MCF 10A (cell line): ENCODE results near the gene PPP2R3A. TPM values are rescaled to one million over a fixed set of nuclear protein-coding genes. Genes with fewer than 3 reads are reported as not detected.

Experiments used
- BruUV-seq: library from RNA; stranded (reverse); fragments of 400-500 nt; replicated peaks from 2 replicates; lab custom pipeline; 2021; lab: Mats Ljungman, UMichigan
- CTCF ChIA-PET: fragments of 300-600 bp; sonication (Branson Sonifier 250); formaldehyde crosslinking; extraction: SDS; loops from one replicate; lab custom pipeline; 2021; ENCODE audit warnings: antibody characterized with exemption, inconsistent platforms; lab: Yijun Ruan, JAX
- POLR2A ChIA-PET: fragments of 300-600, 350-650 bp; sonication (Branson Sonifier 250); formaldehyde crosslinking; extraction: SDS; loops from one replicate; lab custom pipeline; 2020; ENCODE audit warnings: antibody characterized with exemption, inconsistent platforms; lab: Yijun Ruan, JAX
- DNase-seq: peaks from one replicate; pipeline ENCODE4 v3.0.0-alpha.2; 2018; ENCODE audit not compliant: unreplicated experiment
- H3K27ac Mint-ChIP-seq: one replicate; pipeline ENCODE4 v1.8.0; 2022; ENCODE audit warnings: mild to moderate bottlenecking, low read depth, mixed read lengths; ENCODE audit not compliant: unreplicated experiment
- H3K27me3 Mint-ChIP-seq: one replicate; pipeline ENCODE4 v1.8.0; 2022; ENCODE audit warnings: mixed read lengths; ENCODE audit not compliant: insufficient read depth, unreplicated experiment
- H3K36me3 Mint-ChIP-seq: one replicate; pipeline ENCODE4 v1.8.0; 2022; ENCODE audit warnings: mild to moderate bottlenecking, moderate library complexity, mixed read lengths; ENCODE audit not compliant: insufficient read depth, unreplicated experiment
- H3K4me1 Mint-ChIP-seq: one replicate; pipeline ENCODE4 v1.8.0; 2022; ENCODE audit warnings: mixed read lengths; ENCODE audit not compliant: insufficient read depth, unreplicated experiment
- H3K4me3 Mint-ChIP-seq: one replicate; pipeline ENCODE4 v1.8.0; 2022; ENCODE audit warnings: mild to moderate bottlenecking, moderate library complexity, mixed read lengths; ENCODE audit not compliant: unreplicated experiment
- H3K9me3 Mint-ChIP-seq: one replicate; pipeline ENCODE4 v1.8.0; 2022; ENCODE audit warnings: mixed read lengths; ENCODE audit not compliant: unreplicated experiment
- CTCF ChIP-seq: fragments of 200-600 bp; IDR thresholded peaks from one replicate; pipeline ENCODE4 v1.8.0; 2022; ENCODE audit warnings: antibody characterized with exemption, mild to moderate bottlenecking; ENCODE audit not compliant: unreplicated experiment
- intact Hi-C: fragments of 100-400 bp; cut with micrococcal nuclease; formaldehyde crosslinking; loops from 2 replicates; pipeline ENCODE4 v1.14.1; 2022
- total RNA-seq: library from RNA; stranded (reverse); gene quantifications from 2 replicates; pipeline ENCODE4 v1.2.3, GENCODE V29; 2022

PPP2R3A gene
- total RNA-seq, 1 experiment from 2014 or later: 7.5 TPM

DNA sequence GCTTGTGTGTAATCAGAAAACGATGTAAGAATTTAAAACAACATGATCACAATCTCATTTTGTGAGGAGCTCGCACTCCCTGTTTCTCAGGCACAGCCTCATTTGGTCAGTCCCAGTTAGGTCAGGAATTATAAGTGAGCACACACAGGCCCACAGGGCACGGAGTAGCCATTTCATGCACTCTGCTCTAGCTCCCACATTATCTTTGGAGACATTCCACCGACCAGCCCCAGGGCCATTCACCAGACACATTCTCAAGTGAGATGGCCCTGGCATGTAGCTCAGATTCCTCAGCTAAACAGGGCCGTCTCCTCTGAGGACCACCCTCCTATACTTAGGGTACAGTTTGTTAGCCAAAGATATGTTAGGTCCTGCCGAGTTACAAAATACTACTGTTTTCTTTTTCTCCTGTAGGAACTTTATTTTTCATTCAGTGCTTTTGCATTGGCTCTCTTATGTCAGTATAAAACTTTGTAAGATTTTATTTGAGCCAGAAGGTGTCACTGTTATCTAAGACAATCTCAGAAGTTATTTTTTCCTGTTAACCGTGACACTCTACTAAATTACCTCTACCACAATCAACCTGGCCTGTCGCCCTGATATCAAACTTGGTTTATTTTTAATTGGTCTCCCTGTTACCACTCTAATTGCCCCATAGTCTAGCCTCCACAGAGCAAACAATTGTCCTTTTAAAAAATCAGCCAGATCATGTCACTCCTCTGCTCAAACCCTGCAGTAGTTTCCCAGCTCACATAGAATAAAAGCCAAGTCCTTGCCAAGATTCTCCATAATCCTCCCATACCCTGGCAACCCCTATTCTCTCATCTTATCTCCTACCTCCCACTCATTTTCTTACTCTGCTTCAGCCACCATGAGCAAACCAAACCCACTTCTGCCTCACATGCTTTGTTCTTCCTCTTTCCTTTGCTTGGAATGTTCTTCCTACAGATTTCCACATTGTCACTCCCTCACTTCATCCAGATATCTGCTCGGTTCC, 105.7 kb downstream of the PPP2R3A start:
- POLR2A ChIA-PET: interaction anchor here (1.0 to 1.1 kb wide), 2 partner anchors 125 to 888 kb away, joined by 3 to 4 read pairs; partner anchors contain the start of gene MSL2

GRCh38 chr3:136074546-136075170, 109.1 kb downstream of the PPP2R3A start:
- Mint-ChIP-seq H3K36me3 (peaks cover 24% of the 10 kb centered on the region), H3K27me3 (no peaks in the 10 kb centered on the region), H3K9me3 (no peaks in the 10 kb centered on the region), H3K27ac (no peak overlapping the region), H3K4me3 (no peak overlapping the region), H3K4me1 (peaks cover 22% of the 10 kb centered on the region)
- BruUV-seq: no TSS peak
- no peak for TF ChIP-seq CTCF
- intact Hi-C loops: loop anchor here (1.0 to 10.0 kb wide), 9 partner anchors 122 to 1620 kb away; partner anchors contain the start of genes IL20RB, MSL2, PCCB and STAG1
- ChIA-PET POLR2A (interaction anchor here (1.5 to 1.6 kb wide), 2 partner anchors 290 to 677 kb away, joined by 3 to 8 read pairs; partner anchors contain the start of gene STAG1), CTCF (interaction anchor here (0.5 to 4.3 kb wide), 11 partner anchors 8 to 678 kb away, joined by 3 to 21 read pairs (median 3); partner anchors contain the start of gene STAG1)
- DNase-seq: no peak

More for the DNA sequence above, 105.7 kb downstream of the PPP2R3A start:
- TF ChIP-seq CTCF: peak; percentile 24
- TSS peak; percentile 61 for BruUV-seq
- peaks cover 13% of the 10 kb centered on the region for H3K36me3 Mint-ChIP-seq
- H3K27ac Mint-ChIP-seq: peak overlapping the region; percentile 87
- intact Hi-C loops: loop anchor here (10.0 kb wide), 2 partner anchors 884 to 1624 kb away; partner anchors contain the start of gene IL20RB
- CTCF ChIA-PET: interaction anchor here (0.5 to 4.4 kb wide), 30 partner anchors 8 to 1875 kb away, joined by 3 to 20 read pairs (median 3); partner anchors contain the start of gene STAG1
- H3K4me3 Mint-ChIP-seq: no peak overlapping the region
- peaks cover 22% of the 10 kb centered on the region for H3K4me1 Mint-ChIP-seq
- DNase-seq: peak; percentile 11
- no peaks in the 10 kb centered on the region for H3K27me3 Mint-ChIP-seq
- H3K9me3 Mint-ChIP-seq: no peaks in the 10 kb centered on the region

DNA sequence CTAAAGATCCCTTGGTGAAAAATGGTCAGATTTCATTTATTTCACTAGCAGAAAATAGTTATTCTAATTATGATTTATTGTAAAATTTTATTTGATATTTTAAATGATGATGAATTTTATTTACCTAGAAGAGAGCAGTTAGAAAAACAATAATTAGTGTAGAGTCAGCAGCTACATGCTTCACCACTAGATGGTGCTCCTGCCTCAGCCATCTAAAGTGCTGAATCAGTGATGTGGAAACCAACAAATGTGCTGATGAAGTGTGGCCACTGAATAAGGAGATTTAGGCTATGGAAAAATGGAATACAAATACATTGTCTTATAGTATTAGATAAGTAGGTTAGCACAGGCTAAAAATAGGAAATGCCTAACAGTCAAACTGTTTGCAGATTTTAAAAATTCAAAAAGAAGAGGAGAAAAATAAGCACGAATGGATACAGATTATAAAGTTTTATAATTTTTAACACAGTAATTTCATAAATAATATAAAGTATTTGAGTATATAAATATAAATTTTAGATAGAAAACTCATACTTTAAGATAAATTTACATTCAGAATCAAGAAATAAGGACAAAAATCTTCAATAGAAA, 109.8 kb downstream of the PPP2R3A start:
- H3K9me3 Mint-ChIP-seq: no peaks in the 10 kb centered on the region
- intact Hi-C loops: loop anchor here (1.0 to 10.0 kb wide), 9 partner anchors 121 to 1619 kb away; partner anchors contain the start of genes IL20RB, MSL2, PCCB and STAG1

More for the DNA sequence above, 109.8 kb downstream of the PPP2R3A start:
- Mint-ChIP-seq H3K36me3 (peaks cover 28% of the 10 kb centered on the region), H3K4me1 (peaks cover 22% of the 10 kb centered on the region), H3K4me3 (no peak overlapping the region), H3K27ac (peak overlapping the region; percentile 8), H3K27me3 (no peaks in the 10 kb centered on the region)
- DNase-seq: peak; percentile 86
- ChIA-PET POLR2A (interaction anchor here (1.5 to 1.6 kb wide), 2 partner anchors 290 to 677 kb away, joined by 3 to 8 read pairs; partner anchors contain the start of gene STAG1), CTCF (interaction anchor here (0.5 to 4.3 kb wide), 13 partner anchors 9 to 677 kb away, joined by 3 to 21 read pairs (median 3); partner anchors contain the start of gene STAG1)
- BruUV-seq: no TSS peak
- TF ChIP-seq CTCF: peak; percentile 86
